GM23338 (cell line): ENCODE measurements around the gene VMAC. TPM values are rescaled to one million over a fixed set of nuclear protein-coding genes. Genes with fewer than 3 reads are reported as not detected.

Source experiments
- ATAC-seq: fragments of 200-7000 bp; cut with Tn5 transposase; 3 replicates; pipeline ENCODE4 v1.9.1; 2020
- DNase-seq: peaks from one replicate; pipeline ENCODE4 v3.0.0-alpha.2; 2015; ENCODE audit warnings: low spot score
- H2AFZ ChIP-seq: fragments of 200-600 bp; sonication (generic); 2 replicates; pipeline ENCODE4 v1.8.0; 2016; ENCODE audit warnings: antibody characterized with exemption, mild to moderate bottlenecking, moderate library complexity
- H3F3A ChIP-seq: fragments of 200-600 bp; sonication (generic); replicated peaks from 2 replicates; pipeline ENCODE4 v1.8.0; 2017; ENCODE audit warnings: antibody characterized with exemption, mixed run types, low read depth
- H3K27ac ChIP-seq: fragments of 200-600 bp; sonication (generic); 2 replicates; pipeline ENCODE4 v1.6.1; 2016; ENCODE audit warnings: low read depth
- H3K27me3 ChIP-seq: fragments of 200-600 bp; sonication (generic); 2 replicates; pipeline ENCODE4 v1.8.0; 2016; ENCODE audit warnings: mild to moderate bottlenecking, mixed run types, moderate library complexity; ENCODE audit not compliant: insufficient read depth
- H3K36me3 ChIP-seq: fragments of 200-600 bp; sonication (generic); 2 replicates; pipeline ENCODE4 v1.8.0; 2016; ENCODE audit warnings: mild to moderate bottlenecking; ENCODE audit not compliant: insufficient read depth
- H3K4me1 ChIP-seq: fragments of 200-600 bp; sonication (generic); 2 replicates; pipeline ENCODE4 v1.8.0; 2016; ENCODE audit warnings: mild to moderate bottlenecking, moderate library complexity; ENCODE audit not compliant: insufficient read depth
- H3K4me2 ChIP-seq: fragments of 200-600 bp; sonication (generic); 2 replicates; pipeline ENCODE4 v1.7.1; 2017; ENCODE audit warnings: mixed run types
- H3K4me3 ChIP-seq: fragments of 200-600 bp; sonication (generic); 2 replicates; pipeline ENCODE4 v1.6.1; 2016; ENCODE audit warnings: mixed run types
- H3K79me2 ChIP-seq: fragments of 200-600 bp; sonication (generic); replicated peaks from 2 replicates; pipeline ENCODE4 v1.8.0; 2017; ENCODE audit warnings: mild to moderate bottlenecking; ENCODE audit not compliant: insufficient read depth
- H3K9me2 ChIP-seq: fragments of 200-600 bp; sonication (generic); 2 replicates; pipeline ENCODE4 v1.8.0; 2017; ENCODE audit not compliant: insufficient read depth
- H4K20me1 ChIP-seq: fragments of 200-600 bp; sonication (generic); replicated peaks from 2 replicates; pipeline ENCODE4 v1.8.0; 2017; ENCODE audit warnings: mild to moderate bottlenecking; ENCODE audit not compliant: insufficient read depth
- H3K27ac Mint-ChIP-seq: 2 replicates; pipeline ENCODE4 v1.8.0; 2020; ENCODE audit warnings: inconsistent platforms, mild to moderate bottlenecking, moderate library complexity, mixed read lengths
- H3K27me3 Mint-ChIP-seq: 3 replicates; pipeline ENCODE4 v1.8.0; 2022; ENCODE audit warnings: low read depth, mild to moderate bottlenecking, moderate library complexity, mixed read lengths, inconsistent platforms; ENCODE audit not compliant: insufficient read depth, poor library complexity
- H3K36me3 Mint-ChIP-seq: 3 replicates; pipeline ENCODE4 v1.8.0; 2021; ENCODE audit warnings: low read depth, mild to moderate bottlenecking, inconsistent platforms, moderate library complexity, mixed read lengths
- H3K4me1 Mint-ChIP-seq: 3 replicates; pipeline ENCODE4 v1.8.0; 2020; ENCODE audit warnings: mild to moderate bottlenecking, inconsistent platforms, mixed read lengths
- H3K4me3 Mint-ChIP-seq: 3 replicates; pipeline ENCODE4 v1.8.0; 2021; ENCODE audit warnings: moderate library complexity, mild to moderate bottlenecking, inconsistent platforms, mixed read lengths
- H3K9me3 Mint-ChIP-seq: 3 replicates; pipeline ENCODE4 v1.8.0; 2020; ENCODE audit warnings: moderate library complexity, mild to moderate bottlenecking, inconsistent platforms, mixed read lengths
- CREB1 ChIP-seq: fragments of 250-450 bp; sonication (Bioruptor Pico); IDR thresholded peaks from 2 replicates; pipeline ENCODE4 v1.5.0; 2020; ENCODE audit warnings: low read depth, mild to moderate bottlenecking, moderate library complexity
- EZH2 ChIP-seq: fragments of 200-600 bp; sonication (generic); IDR thresholded peaks from one replicate; pipeline ENCODE4 v1.8.0; 2017; ENCODE audit warnings: antibody characterized with exemption, mild to moderate bottlenecking, low read depth; ENCODE audit not compliant: unreplicated experiment
- EZH2phosphoT487 ChIP-seq: fragments of 200-600 bp; sonication (generic); IDR thresholded peaks from one replicate; pipeline ENCODE4 v1.8.1; 2018; ENCODE audit warnings: antibody characterized with exemption; ENCODE audit not compliant: unreplicated experiment
- JUNB ChIP-seq: IDR thresholded peaks from one replicate; pipeline ENCODE4 v1.6.1; 2016; ENCODE audit warnings: antibody characterized with exemption; ENCODE audit not compliant: unreplicated experiment
- NANOG ChIP-seq: IDR thresholded peaks from 2 replicates; pipeline ENCODE4 v1.6.1; 2016; ENCODE audit warnings: antibody characterized with exemption, borderline replicate concordance
- REST ChIP-seq: IDR thresholded peaks from one replicate; pipeline ENCODE4 v1.6.1; 2018; ENCODE audit warnings: antibody characterized with exemption; ENCODE audit not compliant: unreplicated experiment
- ZNF331 ChIP-seq: fragments of 250-450 bp; sonication (Bioruptor Pico); IDR thresholded peaks from 2 replicates; pipeline ENCODE4 v1.5.0; 2020; ENCODE audit warnings: low read depth, mild to moderate bottlenecking, moderate library complexity
- ZNF462 ChIP-seq: fragments of 250-450 bp; sonication (Bioruptor Pico); IDR thresholded peaks from 2 replicates; pipeline ENCODE4 v1.5.0; 2020; ENCODE audit warnings: mild to moderate bottlenecking, moderate library complexity
- polyA plus RNA-seq: library from polyadenylated mRNA; unstranded; fragments of >200 nt; fragmentation: Nextera tagmentation; extraction: Ambion mirVana; gene quantifications from 2 replicates; pipeline ENCODE4 v1.2.1, GENCODE V29; 2016
- total RNA-seq: library from RNA; depleted of rRNA; stranded (reverse); fragments of >200 nt; shearing (Covaris generic); gene quantifications from 2 replicates; pipeline ENCODE4 v1.2.3, GENCODE V29; 2014

VMAC gene
- total and polyA plus RNA-seq, 2 experiments from 2014 or later = 0.79 to 3.7 TPM

- Histone ChIP-seq H3K4me2 (no peak overlapping the region), H3K27ac (no peak overlapping the region), H4K20me1 (peaks cover 17% of the 10 kb centered on the region), H3K9me2 (no peaks in the 10 kb centered on the region), H3K79me2 (peaks cover 6% of the 10 kb centered on the region), H3K4me3 (no peak overlapping the region), H3K36me3 (no peaks in the 10 kb centered on the region), H3K4me1 (no peaks in the 10 kb centered on the region), H2AFZ (no peak overlapping the region), H3F3A (no peaks in the 10 kb centered on the region), H3K27me3 (no peaks in the 10 kb centered on the region)
- ATAC-seq (no peak), DNase-seq (no peak)
- Mint-ChIP-seq H3K4me3 (no peak overlapping the region), H3K4me1 (no peaks in the 10 kb centered on the region; the same call in 1 of the 3 replicates), H3K36me3 (peaks cover 8% of the 10 kb centered on the region), H3K27me3 (peaks cover 7% of the 10 kb centered on the region), H3K27ac (no peak overlapping the region), H3K9me3 (no peaks in the 10 kb centered on the region)
- no peak for TF ChIP-seq EZH2
- no peak for TF ChIP-seq NANOG
- no peak for TF ChIP-seq CREB1
- TF ChIP-seq ZNF462 (CRISPR knock-in tag) = no peak
- no peak for TF ChIP-seq JUNB
- TF ChIP-seq ZNF331 (CRISPR knock-in tag) = no peak
- no peak for TF ChIP-seq REST
- no peak for TF ChIP-seq EZH2phosphoT487
Measured at GRCh38 chr19:5894704-5895349, 9.8 kb upstream of the VMAC start.
